Stimulated activated naive CD4-positive, alpha-beta T cell treated with Interleukin-2 at 50 U/mL for 16 hours (primary cell): ENCODE results near the gene CNRIP1.
"Not testable (repeated sequence)": the region's sequence is repeated elsewhere in the genome, so short reads cannot be mapped to it uniquely, and the experiment has no call there.

Source experiments
- DNase-seq: peaks from one replicate; lab custom pipeline; 2025; lab: John Stamatoyannopoulos, UW

Gene CNRIP1

DNA sequence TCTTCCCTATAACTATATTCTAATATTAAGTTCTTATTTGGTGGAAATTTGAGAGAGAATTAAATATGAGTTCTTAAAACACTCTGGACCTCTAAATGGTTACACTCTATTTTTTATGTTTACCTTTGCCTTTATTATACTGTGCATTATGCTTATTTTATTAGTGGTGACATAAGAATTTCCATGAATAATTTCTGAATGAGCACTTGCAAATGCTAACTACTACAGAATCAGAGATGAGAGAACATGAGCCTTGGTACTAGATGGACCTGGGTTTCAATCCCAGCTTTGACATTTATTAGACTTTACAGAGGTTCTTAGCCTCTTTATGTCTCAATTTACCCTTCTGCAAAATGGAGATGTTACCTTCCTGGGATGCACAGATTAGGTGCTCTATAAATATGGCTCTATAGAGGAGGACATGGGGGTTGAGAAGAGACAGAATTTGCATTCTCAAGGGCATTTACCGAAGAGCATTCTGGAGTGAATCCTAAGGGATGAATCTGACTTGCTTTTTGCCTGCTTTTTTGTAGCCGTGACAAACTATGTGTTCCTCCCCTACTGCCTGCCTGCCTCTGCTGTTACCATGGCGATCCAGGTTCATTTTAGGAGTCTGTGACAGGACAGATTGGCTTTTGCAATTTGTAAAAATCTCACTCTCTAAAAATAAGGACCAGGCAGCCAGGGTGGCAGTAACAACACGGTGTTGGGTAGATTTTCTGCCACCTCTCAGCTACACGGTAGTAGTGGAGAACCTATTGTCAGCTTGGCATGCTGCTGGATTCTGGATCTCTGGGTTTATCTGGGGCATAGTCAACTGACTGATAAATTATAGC is 20.7 kb upstream of the CNRIP1 start:
- no peak for DNase-seq

DNA sequence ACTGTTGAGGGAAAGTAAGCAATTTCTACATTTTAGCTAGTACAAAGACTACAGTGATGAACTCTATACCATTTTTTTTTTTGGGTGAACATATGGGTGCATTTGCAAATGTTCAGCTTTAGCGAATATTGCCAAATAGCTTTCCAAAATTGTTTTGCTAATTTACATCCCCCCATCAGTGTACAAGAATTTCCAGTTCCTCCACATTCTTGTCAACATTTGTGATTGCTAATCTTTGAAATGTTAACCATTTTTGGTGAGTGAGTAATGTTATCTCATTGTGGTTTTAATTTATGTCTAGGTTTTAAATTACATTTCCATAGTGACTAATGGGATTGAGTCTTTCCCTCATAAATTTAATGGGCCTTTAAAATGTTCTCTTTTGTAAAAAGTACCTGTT is 16.4 kb upstream of the CNRIP1 start:
- DNase-seq: no peak

DNA sequence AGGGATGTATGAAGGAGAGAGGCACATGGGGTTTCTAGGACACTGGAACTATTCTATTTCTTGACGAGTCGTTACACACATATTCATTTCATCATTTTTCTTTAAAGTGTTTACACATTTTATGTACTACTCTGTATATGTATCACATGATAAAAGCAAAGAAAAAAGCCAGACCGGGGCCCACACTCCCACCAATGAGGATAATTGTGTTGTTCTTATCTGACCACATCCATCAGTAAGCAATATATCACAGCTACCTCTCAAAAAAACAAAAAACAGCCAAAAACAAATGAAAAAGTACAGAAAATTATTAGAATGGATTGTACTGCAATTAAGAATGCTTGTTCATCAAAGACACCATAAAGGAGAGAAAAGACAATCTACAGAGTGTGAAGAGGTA is 14.2 kb upstream of the CNRIP1 start:
- no peak for DNase-seq

GRCh38 chr2:68333009-68333408 is 13.3 kb upstream of the CNRIP1 start:
- no peak for DNase-seq

DNA sequence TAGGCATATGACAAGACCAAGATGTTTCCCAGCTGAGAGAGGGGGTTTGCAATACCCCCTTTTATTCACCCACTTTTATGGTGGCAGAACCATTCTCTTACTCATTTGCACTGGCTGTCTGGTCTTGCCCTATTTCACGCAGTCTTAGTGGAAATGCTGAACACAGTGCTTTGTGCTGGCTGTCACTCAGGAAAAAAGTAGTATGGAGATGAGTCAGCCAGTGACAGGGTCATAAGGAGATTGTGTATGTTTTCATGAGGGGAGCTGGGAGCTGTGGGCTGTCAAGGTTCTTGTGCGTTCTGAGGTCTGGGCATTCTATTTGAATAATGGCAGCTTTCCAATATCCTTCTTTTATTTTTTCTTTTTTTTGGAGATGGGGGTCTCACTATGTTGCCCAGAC is 10.9 kb upstream of the CNRIP1 start:
- DNase-seq: no peak

DNA sequence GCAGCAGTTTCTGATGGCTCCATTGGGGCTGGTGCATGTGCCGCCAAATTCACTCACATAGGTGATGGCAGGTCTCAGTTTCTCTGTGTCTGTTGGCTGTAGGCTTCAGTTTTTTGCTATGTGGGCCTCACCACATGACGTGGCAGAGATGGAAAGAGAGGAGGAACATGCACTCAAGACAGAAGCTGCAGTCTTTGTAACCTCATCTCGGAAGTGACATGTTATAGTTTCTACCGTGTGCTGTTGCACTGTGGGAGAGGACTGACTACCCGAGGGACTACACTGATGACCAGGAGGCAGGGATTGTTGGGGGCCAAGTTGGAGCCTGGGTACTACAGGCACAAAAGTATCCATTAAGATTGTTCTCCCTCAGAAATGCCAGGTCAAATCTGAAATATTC is 9.2 kb upstream of the CNRIP1 start:
- DNase-seq: no peak

GRCh38 chr2:68325056-68325455 is 5.3 kb upstream of the CNRIP1 start:
- DNase-seq: no peak

- DNase-seq: no peak
These were observed 431 bp upstream of the CNRIP1 start for GRCh38 chr2:68320118-68320641.

GRCh38 chr2:68318914-68319397 is 793 bp downstream of the CNRIP1 start:
- DNase-seq: no peak

DNA sequence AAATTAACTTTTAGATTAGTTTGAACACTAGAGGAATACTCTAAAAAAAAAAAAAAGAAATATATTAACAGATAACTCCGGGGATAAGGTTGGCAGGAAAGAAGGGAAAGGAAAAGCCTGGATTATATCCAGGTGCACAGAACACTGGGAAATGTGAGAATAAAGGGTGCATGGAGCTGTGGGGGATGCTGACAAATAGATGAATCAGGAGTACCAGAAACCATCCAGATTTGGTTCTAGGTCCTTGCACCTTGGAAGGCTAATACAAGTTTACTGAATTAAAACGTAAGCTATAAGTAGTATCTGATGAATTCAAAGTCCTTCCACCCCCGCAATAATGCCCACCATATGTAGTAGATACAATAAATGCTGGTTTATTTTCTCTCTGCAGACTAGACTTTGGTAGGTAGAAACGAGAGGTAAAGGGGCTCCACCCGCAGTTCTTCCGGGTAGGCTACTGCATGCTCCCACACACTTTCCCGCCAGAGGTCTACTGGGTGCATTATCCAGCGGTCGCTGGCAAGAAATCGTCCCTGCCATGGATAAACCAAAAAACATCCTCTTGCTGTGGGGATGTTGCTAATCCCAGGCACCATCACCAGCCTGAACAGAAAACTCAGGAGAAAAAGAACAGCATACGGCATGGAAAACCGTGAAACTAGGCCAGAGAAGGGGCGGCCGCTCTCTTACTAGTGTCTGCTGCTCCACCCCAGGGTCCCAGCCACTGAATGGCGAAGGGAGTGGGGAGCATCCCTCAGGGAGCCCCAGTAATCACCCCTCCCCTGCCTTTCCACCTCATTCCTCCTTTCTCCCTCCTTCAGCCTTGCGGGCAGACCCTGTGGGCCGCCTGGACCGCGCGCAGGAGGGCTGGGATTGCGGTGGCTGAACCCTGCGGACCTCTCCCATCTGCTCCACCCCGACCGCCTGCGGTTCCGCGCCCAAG is 1.5 kb downstream of the CNRIP1 start:
- DNase-seq: no peak

GRCh38 chr2:68316111-68316510 is 3.6 kb downstream of the CNRIP1 start:
- DNase-seq: no peak

DNA sequence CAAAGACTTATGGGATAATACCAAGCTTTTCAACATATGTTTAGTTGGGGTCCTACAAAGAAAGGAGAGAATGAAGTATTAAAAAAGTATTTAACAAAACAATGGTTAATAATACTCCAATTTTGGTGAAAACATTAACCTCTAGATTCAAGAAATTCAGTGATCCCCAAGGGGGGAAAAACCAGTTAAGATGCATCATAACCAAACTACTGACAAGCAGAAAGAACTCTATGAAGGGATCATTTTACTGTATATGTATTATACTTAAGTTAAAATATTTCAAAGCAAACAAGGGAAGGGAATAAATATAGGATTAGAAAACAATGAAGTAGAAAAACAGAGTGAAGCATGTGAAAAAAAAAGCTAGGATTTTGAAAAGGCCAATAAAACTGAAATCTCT is 8.7 kb downstream of the CNRIP1 start:
- DNase-seq: no peak

GRCh38 chr2:68309426-68309825 is 10.3 kb downstream of the CNRIP1 start:
- DNase-seq: no peak

DNA sequence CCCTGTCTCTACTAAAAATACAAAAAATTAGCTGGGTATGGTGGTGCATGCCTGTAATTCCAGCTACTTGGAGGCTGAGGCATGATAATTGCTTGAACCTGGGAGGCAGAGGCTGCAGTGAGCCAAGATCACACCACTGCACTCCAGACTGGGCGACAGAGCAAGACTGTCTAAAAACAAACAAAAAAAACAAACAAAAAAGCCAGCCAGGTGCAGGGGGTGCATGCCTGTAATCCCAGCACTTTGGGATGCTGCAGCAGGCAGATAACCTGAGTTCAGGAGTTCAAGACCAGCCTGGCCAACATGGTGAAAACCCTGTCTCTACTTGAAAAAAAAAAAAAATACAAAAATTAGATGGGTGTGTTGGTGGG is 15.9 kb downstream of the CNRIP1 start:
- DNase-seq: not testable (repeated sequence)

DNA sequence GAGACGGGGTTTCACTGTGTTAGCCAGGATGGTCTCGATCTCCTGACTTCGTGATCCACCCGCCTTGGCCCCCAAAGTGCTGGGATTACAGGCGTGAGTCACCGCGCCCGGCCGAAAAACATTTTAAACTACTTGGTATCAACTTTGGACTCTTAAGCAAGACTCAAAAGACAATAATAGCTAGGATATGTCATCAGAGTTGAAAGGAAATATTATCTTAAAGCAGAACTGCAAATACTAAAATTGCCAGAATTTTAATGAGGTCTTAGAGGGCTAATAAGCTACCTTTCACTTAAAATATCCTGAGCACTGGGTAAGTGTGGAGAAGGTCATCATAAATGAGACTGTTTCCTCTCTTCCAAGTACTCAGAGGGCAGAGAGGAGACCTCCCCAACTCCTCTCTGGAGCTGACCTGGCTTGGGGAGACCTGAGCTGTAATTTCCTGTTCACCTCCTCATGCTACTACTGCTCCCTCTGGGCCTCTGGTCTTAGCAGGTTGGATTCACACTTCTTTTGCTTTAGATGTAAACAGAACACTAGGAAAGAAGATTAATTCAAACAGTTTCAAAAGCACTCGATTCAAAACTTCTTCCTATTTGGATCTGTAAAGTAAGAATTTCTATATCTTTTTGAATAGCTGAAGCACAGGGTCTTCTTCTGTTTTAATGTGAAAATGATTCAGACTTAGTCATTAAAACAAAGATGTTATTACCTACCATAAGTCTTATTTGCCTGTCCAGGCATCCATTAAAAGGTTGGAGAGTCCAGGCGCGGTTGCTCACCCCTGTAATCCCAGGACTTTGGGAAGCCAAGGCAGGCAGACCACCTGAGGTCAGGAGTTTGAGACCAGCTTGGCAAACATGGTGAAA is 16.5 kb downstream of the CNRIP1 start:
- DNase-seq: no peak

GRCh38 chr2:68302281-68302875 is 17.4 kb downstream of the CNRIP1 start:
- no peak for DNase-seq

- no peak for DNase-seq
These were observed 24.2 kb downstream of the CNRIP1 start for GRCh38 chr2:68295516-68295915.

DNA sequence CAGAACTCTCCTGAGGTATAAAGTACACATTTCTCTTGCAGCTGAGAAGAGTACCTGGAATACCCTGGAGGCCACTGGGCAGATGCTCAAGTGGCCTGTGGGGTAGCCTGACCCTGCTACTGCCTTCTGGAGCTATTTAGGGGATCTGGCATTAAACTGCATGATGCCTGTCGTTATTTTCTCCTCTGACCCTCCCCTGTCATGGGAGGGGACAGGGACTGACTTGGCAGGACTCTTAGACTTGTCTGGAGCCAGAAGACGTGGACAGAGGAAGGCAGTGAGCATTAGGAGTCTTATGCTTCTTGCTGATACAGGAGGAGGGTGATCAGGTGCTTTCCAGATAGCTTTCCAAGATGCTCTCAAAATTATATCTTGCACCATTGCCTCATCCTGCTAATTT is 24.8 kb downstream of the CNRIP1 start:
- DNase-seq: no peak

- DNase-seq: no peak
These were observed 25.6 kb downstream of the CNRIP1 start for GRCh38 chr2:68294187-68294586.

- DNase-seq: no peak
These were observed 26.0 kb downstream of the CNRIP1 start for GRCh38 chr2:68293755-68294154.

- no peak for DNase-seq
These were observed 26.7 kb downstream of the CNRIP1 start for GRCh38 chr2:68293024-68293423.
